Heart left ventricle (tissue), 16 donors: ENCODE measurements around the gene BICD1. TPM values are rescaled to one million over a fixed set of nuclear protein-coding genes. Genes with fewer than 3 reads are reported as not detected.

Source experiments
- ATAC-seq, 4 donors: fragments of 200-7000 bp; cut with Tn5 transposase; one replicate each; pipeline ENCODE4 v1.9.1; 2020 to 2022; ENCODE audit warnings: moderate library complexity in 4 of 4, mild to moderate bottlenecking in 3 of 4, moderate number of reproducible peaks in 1 of 4
- DNase-seq, 5 donors: peaks; one replicate each; pipeline ENCODE4 v3.0.0-alpha.2; 2020
- H3K27ac ChIP-seq, 12 donors: fragments of 200-600 bp; sonication (generic) in 4 of 12; one replicate each; pipeline versions ENCODE4 v1.5.0 to v1.8.0; 2016 to 2022; ENCODE audit warnings: mild to moderate bottlenecking in 2 of 12
- H3K27me3 ChIP-seq, 9 donors: fragments of 200-600 bp; sonication (generic) in 2 of 9; one replicate each; pipeline versions ENCODE4 v1.5.1 to v1.8.0; 2016 to 2022; ENCODE audit warnings: mild to moderate bottlenecking in 3 of 9
- H3K36me3 ChIP-seq, 9 donors: fragments of 200-600 bp; sonication (generic) in 2 of 9; one replicate each; pipeline versions ENCODE4 v1.5.0 to v1.8.0; 2018 to 2022; ENCODE audit warnings: mild to moderate bottlenecking in 2 of 9
- H3K4me1 ChIP-seq, 12 donors: fragments of 200-600 bp; sonication (generic) in 4 of 12; one replicate each; pipeline versions ENCODE4 v1.5.0 to v1.8.0; 2016 to 2022; ENCODE audit warnings: mild to moderate bottlenecking in 3 of 12
- H3K4me3 ChIP-seq, 12 donors: fragments of 200-600 bp; sonication (generic) in 4 of 12; one replicate each; pipeline versions ENCODE4 v1.5.0 to v1.8.0; 2017 to 2022; ENCODE audit warnings: mild to moderate bottlenecking in 9 of 12, moderate library complexity in 4 of 12
- H3K9me3 ChIP-seq, 12 donors: fragments of 200-600 bp; sonication (generic) in 4 of 12; one replicate each; pipeline versions ENCODE4 v1.5.0 to v1.8.0; 2016 to 2022; ENCODE audit warnings: mild to moderate bottlenecking in 1 of 12
- POLR2A ChIP-seq, 2 donors: fragments of 450-650 bp; IDR thresholded peaks; one replicate each; pipeline ENCODE4 v1.6.1; 2017; ENCODE audit warnings: antibody characterized with exemption in 2 of 2, mild to moderate bottlenecking in 2 of 2, moderate library complexity in 2 of 2
- WGBS, 4 donors: extraction: QIAGEN DNeasy Blood & Tissue Kit in 2 of 4; methylation state at CpG; one replicate each; pipeline versions ENCODE4 v1.1.5 to v1.1.7; 2013 to 2018; 5-methylcytosine and 5-hydroxymethylcytosine counted together
- intact Hi-C, 10 donors: fragments of 100-400 bp; cut with DNase I; formaldehyde crosslinking; loops; one replicate each; pipeline versions ENCODE4 v1.11.1 to v1.14.2; 2022
- polyA plus RNA-seq, 2 donors: library from polyadenylated mRNA; stranded (reverse); fragments of 200-250 nt; gene quantifications; one replicate each; pipeline ENCODE4 v1.2.3, GENCODE V29; 2013
- total RNA-seq, 9 donors: library from RNA; depleted of rRNA in 2 of 9; stranded (reverse); fragments of >200 nt in 2 of 9; fragmentation: NEBNext Ultra II Directional in 3 of 9; extraction: Animal tissue kit (Norgen Biotek cat#: 25700) in 3 of 9; gene quantifications; one replicate each; pipeline versions ENCODE4 v1.1.0 to v1.2.4, GENCODE V29; 2016 to 2023
- TF ChIP-seq, protein P1 (sequence below), 12 donors: fragments of 200-600 bp; sonication (generic) in 4 of 12; IDR thresholded peaks; one replicate each; pipeline versions ENCODE4 v1.5.0 to v1.8.0; 2018 to 2022; ENCODE audit warnings: antibody characterized with exemption in 12 of 12, mild to moderate bottlenecking in 5 of 12
- donor health status: ischemic (EF 13 %, LVEDD 7.1; RV severe dilation, severe dysfunction).
- donor health status: healthy with polysubstance abuse.
- donor health status: DM: no; HTN: yes; CAD: no.
- donor health status: DM: no; HTN: no; CAD: no.
- donor health status: ischemic (EF 25% LVEDD 6.9; RV normal size, moderate dysfunction).
- donor health status: ischemic (EF 25% LVEDD 5.7; RV mildly dilated, moderate dysfunction).
- donor health status: healthy.
- donor health status: DM: yes; HTN: yes; CAD: no.
- donor health status: ischemic (EF 35%, LVEDD 5.7; RV mildly dilated, moderate dysfunction).
- donor health status: nonischemic (EF 11% LVEDD 7.7; RV severe dilation, severe dysfunction).
- donor health status: DM: yes; HTN: yes; CAD: no.
- donor health status: PGD.
- donor health status: ischemic (EF 29% LVEDD 5.4; RV normal size, mild dysfunction).
- donor health status: nonischemic (EF 23%, LVEDD 6.1; RV moderate dilation, normal function).

Gene BICD1
- total and polyA plus RNA-seq, 11 donors = 2.1 to 16.3 (median 7.0) TPM

DNA sequence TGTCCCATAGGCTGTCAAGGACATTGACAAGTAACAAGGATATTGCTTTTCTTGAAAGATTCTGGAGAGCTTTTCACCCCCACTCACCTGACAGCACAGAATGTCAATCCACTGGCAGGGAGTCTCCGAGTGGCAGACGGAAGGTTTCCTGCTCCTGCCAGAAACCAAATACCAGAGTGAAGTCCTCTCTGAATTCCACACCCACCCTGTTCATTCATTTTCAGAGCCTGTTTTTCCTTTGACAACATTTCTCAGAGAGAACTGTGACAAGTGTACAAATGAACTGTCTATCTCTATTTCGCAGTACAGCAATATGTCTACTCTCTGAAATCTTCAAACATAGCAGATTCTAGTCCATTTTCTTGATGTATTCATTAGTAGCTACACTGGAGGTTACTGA lies 26.2 kb upstream of the BICD1 start:
- Histone ChIP-seq H3K27ac (no peak overlapping the region), H3K4me1 (no peaks in the 10 kb centered on the region), H3K36me3 (no peaks in the 10 kb centered on the region), H3K4me3 (no peak overlapping the region), H3K9me3 (no peaks in the 10 kb centered on the region), H3K27me3 (no peaks in the 10 kb centered on the region)
- intact Hi-C loops = no loop called here
- WGBS, 4 donors = 44 to 57% (median 51%) methylated on average over 3 of the region's 3 CpGs
- DNase-seq (no peak), ATAC-seq (no peak)
- TF ChIP-seq, protein P1, sequence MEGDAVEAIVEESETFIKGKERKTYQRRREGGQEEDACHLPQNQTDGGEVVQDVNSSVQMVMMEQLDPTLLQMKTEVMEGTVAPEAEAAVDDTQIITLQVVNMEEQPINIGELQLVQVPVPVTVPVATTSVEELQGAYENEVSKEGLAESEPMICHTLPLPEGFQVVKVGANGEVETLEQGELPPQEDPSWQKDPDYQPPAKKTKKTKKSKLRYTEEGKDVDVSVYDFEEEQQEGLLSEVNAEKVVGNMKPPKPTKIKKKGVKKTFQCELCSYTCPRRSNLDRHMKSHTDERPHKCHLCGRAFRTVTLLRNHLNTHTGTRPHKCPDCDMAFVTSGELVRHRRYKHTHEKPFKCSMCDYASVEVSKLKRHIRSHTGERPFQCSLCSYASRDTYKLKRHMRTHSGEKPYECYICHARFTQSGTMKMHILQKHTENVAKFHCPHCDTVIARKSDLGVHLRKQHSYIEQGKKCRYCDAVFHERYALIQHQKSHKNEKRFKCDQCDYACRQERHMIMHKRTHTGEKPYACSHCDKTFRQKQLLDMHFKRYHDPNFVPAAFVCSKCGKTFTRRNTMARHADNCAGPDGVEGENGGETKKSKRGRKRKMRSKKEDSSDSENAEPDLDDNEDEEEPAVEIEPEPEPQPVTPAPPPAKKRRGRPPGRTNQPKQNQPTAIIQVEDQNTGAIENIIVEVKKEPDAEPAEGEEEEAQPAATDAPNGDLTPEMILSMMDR (IDR thresholded peaks at IDR 0.05) = no peak
- no peak for TF ChIP-seq POLR2A (IDR thresholded peaks at IDR 0.05)

DNA sequence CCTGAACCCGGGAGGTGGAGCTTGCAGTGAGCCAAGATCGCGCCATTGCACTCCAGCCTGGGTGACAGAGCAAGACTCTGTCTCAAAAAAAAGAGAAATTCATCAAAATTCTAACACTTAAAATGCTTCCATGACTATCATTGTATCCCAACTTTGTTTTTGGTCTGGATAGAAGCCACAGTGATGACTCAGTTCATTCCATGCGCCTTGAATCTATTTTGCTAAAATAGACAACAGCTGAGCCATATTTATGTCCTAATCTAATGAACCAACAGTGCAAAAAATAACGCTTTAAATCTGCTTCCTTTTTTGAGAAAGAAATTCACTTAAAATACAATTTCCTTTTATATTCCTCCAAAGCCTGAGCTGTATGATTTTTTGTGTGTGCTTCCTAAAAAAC lies 23.2 kb upstream of the BICD1 start:
- Histone ChIP-seq H3K27me3 (no peaks in the 10 kb centered on the region), H3K4me3 (no peak overlapping the region), H3K9me3 (no peaks in the 10 kb centered on the region), H3K4me1 (no peaks in the 10 kb centered on the region), H3K36me3 (no peaks in the 10 kb centered on the region), H3K27ac (peak overlapping the region in 1 of 12 donors; percentile 42)
- intact Hi-C loops = no loop called here
- TF ChIP-seq, protein P1 (IDR thresholded peaks at IDR 0.05) = no peak
- TF ChIP-seq POLR2A (IDR thresholded peaks at IDR 0.05) = no peak
- DNase-seq = no peak
- ATAC-seq = peak in 1 of 4 donors; percentile 42
- WGBS, 4 donors = 72 to 84% (median 78%) methylated on average over 5 of the region's 5 CpGs

DNA sequence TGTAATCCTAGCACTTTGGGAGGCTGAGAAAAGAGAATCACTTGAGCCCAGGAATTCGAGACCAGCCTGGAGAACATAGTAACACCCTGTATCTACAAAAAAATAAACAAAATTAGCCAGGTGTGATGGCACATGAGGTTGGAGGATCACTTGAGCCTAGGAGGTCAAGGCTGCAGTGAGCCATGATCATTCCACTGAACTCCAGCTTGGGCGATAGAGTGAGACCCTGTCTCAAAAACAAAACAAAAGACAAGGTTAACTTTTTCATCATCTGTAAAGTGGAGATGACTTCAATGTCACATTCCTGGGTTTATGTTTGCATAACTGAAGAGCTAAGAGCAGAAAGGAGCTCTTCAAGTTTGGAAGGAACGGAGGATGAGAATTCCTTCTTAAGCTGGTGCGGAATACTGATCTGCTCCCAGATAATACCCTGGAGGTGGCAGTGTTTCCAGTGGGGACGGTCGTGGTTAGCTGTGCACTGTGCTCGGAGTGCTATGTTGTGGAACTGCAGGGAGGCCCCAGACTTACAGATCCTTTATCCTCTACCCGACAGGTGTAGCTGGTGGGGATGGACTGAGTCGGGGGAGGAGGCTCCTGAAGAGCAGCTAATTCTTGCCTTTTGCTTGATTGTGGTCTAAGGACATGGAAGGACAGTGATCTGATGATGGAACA lies 22.5 kb upstream of the BICD1 start:
- Histone ChIP-seq H3K4me1 (no peaks in the 10 kb centered on the region), H3K4me3 (no peak overlapping the region), H3K9me3 (no peaks in the 10 kb centered on the region), H3K27ac (peak overlapping the region in 1 of 12 donors; percentile 42), H3K27me3 (no peaks in the 10 kb centered on the region), H3K36me3 (no peaks in the 10 kb centered on the region)
- intact Hi-C loops = no loop called here
- 80 to 87% (median 84%) methylated on average over 9 of the region's 9 CpGs for WGBS, 4 donors
- TF ChIP-seq, protein P1 (IDR thresholded peaks at IDR 0.05) = no peak
- no peak for TF ChIP-seq POLR2A (IDR thresholded peaks at IDR 0.05)
- DNase-seq = no peak
- ATAC-seq = no peak

DNA sequence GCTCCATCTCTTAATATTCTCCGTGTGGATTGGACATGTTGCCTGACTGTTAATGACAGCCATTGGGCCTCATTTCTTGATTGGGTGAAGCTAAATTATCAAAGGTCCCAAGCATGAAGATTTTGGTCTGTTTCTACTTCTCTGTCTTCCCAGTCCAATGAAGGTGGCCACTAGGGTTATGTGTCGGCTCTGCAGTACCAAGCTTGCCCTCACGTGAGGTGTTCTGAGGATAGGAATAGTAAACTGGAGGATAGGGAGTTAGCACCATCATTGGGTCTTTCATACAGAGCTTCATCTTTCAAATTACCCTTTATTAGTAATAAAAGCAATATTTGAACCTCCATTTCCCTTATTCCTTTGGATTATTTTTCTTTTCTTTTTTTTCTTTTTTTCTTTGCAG lies 21.9 kb upstream of the BICD1 start:
- Histone ChIP-seq H3K9me3 (no peaks in the 10 kb centered on the region), H3K27me3 (no peaks in the 10 kb centered on the region), H3K27ac (no peak overlapping the region), H3K36me3 (no peaks in the 10 kb centered on the region), H3K4me1 (no peaks in the 10 kb centered on the region), H3K4me3 (no peak overlapping the region)
- no peak for TF ChIP-seq POLR2A (IDR thresholded peaks at IDR 0.05)
- TF ChIP-seq, protein P1 (IDR thresholded peaks at IDR 0.05) = peak in 1 of 12 donors; percentile 7
- ATAC-seq = no peak
- DNase-seq = no peak
- intact Hi-C loops = no loop called here
- WGBS, 4 donors = 93 to 96% (median 94%) methylated on average over 3 of the region's 3 CpGs
